IPS-NIHi7 (cell line): ENCODE results near the gene RACK1.
A peak's percentile ranks its signal among the peaks of the same experiment; 100 is the strongest.

Source experiments
- DNase-seq: peaks from one replicate; pipeline ENCODE4 v3.0.0; 2012; ENCODE audit warnings: mixed read lengths; ENCODE audit errors: extremely low spot score

Gene RACK1

GRCh38 chr5:181198106-181198685 lies 45.5 kb downstream of the RACK1 start:
- no peak for DNase-seq

GRCh38 chr5:181197326-181197951 lies 46.3 kb downstream of the RACK1 start:
- DNase-seq: no peak

GRCh38 chr5:181195249-181195761 lies 48.4 kb downstream of the RACK1 start:
- no peak for DNase-seq

- no peak for DNase-seq
These were observed 49.0 kb downstream of the RACK1 start for GRCh38 chr5:181194489-181195248.

- DNase-seq: no peak
These were observed 50.0 kb downstream of the RACK1 start for GRCh38 chr5:181193656-181194055.

GRCh38 chr5:181192337-181193046 lies 51.2 kb downstream of the RACK1 start:
- no peak for DNase-seq

GRCh38 chr5:181191526-181192336 lies 52.0 kb downstream of the RACK1 start:
- DNase-seq: peak; percentile 78

GRCh38 chr5:181190711-181191525 lies 52.8 kb downstream of the RACK1 start:
- DNase-seq: no peak

GRCh38 chr5:181189962-181190710 lies 53.6 kb downstream of the RACK1 start:
- DNase-seq: no peak

GRCh38 chr5:181189363-181189961 lies 54.2 kb downstream of the RACK1 start:
- no peak for DNase-seq

- no peak for DNase-seq
These were observed 54.9 kb downstream of the RACK1 start for GRCh38 chr5:181188700-181189362.

GRCh38 chr5:181187500-181188213 lies 56.0 kb downstream of the RACK1 start:
- no peak for DNase-seq

GRCh38 chr5:181186986-181187499 lies 56.7 kb downstream of the RACK1 start:
- DNase-seq: no peak
